GM19099 (cell line): ENCODE data around the gene TMEM135.

ENCODE experiments used
- POLR2A ChIP-seq: IDR thresholded peaks from 3 replicates; pipeline ENCODE4 v1.6.1; 2011; ENCODE audit warnings: low read depth; ENCODE audit not compliant: insufficient read length; ENCODE audit errors: extremely low read depth

Gene TMEM135

GRCh38 chr11:87015645-87016044 is 22.1 kb upstream of the TMEM135 start:
- TF ChIP-seq POLR2A, result no peak

GRCh38 chr11:87019613-87020271 is 18.0 kb upstream of the TMEM135 start:
- no peak for TF ChIP-seq POLR2A

GRCh38 chr11:87020336-87020735 is 17.4 kb upstream of the TMEM135 start:
- no peak for TF ChIP-seq POLR2A

GRCh38 chr11:87020764-87021365 is 16.9 kb upstream of the TMEM135 start:
- TF ChIP-seq POLR2A, result no peak

GRCh38 chr11:87022254-87022653 is 15.5 kb upstream of the TMEM135 start:
- no peak for TF ChIP-seq POLR2A

GRCh38 chr11:87022738-87023137 is 15.0 kb upstream of the TMEM135 start:
- no peak for TF ChIP-seq POLR2A

GRCh38 chr11:87030458-87031054 is 7.2 kb upstream of the TMEM135 start:
- TF ChIP-seq POLR2A, result no peak

- TF ChIP-seq POLR2A, result no peak
These were observed 6.1 kb upstream of the TMEM135 start for GRCh38 chr11:87031433-87032170.

GRCh38 chr11:87033561-87033960 is 4.2 kb upstream of the TMEM135 start:
- no peak for TF ChIP-seq POLR2A

GRCh38 chr11:87035976-87036583 is 1.7 kb upstream of the TMEM135 start:
- no peak for TF ChIP-seq POLR2A

GRCh38 chr11:87036756-87037449 is 831 bp upstream of the TMEM135 start:
- no peak for TF ChIP-seq POLR2A

- TF ChIP-seq POLR2A, result no peak
These were observed 672 bp downstream of the TMEM135 start for GRCh38 chr11:87038235-87038977.

- TF ChIP-seq POLR2A, result no peak
These were observed 1.6 kb downstream of the TMEM135 start for GRCh38 chr11:87039371-87039770.

- TF ChIP-seq POLR2A, result no peak
These were observed 6.2 kb downstream of the TMEM135 start for GRCh38 chr11:87043894-87044293.

GRCh38 chr11:87046824-87047223 is 9.1 kb downstream of the TMEM135 start:
- TF ChIP-seq POLR2A, result no peak

- no peak for TF ChIP-seq POLR2A
These were observed 18.4 kb downstream of the TMEM135 start for GRCh38 chr11:87056091-87056490.
